Ovary (tissue), 3 donors: ENCODE measurements around the gene ZKSCAN1.

Source experiments
- CTCF ChIP-seq, 3 donors: fragments of 450-650 bp in 2 of 3; fragments of 200-600 bp in 1 of 3; IDR thresholded peaks; one replicate each; pipeline versions ENCODE4 v1.5.1 to v1.8.0; 2016 to 2022; ENCODE audit warnings: antibody characterized with exemption in 3 of 3, mild to moderate bottlenecking in 1 of 3
- EP300 ChIP-seq: sonication (generic); formaldehyde crosslinking; IDR thresholded peaks from one replicate; pipeline ENCODE4 v1.6.1; 2017; ENCODE audit warnings: antibody characterized with exemption
- POLR2A ChIP-seq: fragments of 450-650 bp; IDR thresholded peaks from one replicate; pipeline ENCODE4 v1.6.1; 2017; ENCODE audit warnings: antibody characterized with exemption, mild to moderate bottlenecking, moderate library complexity
- donor health status: DM: no; HTN: no; CAD: no.

GRCh38 chr7:100022621-100023020, 7.2 kb downstream of the ZKSCAN1 start:
- TF ChIP-seq CTCF (IDR thresholded peaks at IDR 0.05), result no peak
- no peak for TF ChIP-seq EP300
- TF ChIP-seq POLR2A, result no peak
